ENCODE data around the gene AARS1.
"Not testable (repeated sequence)": the region's sequence is repeated elsewhere in the genome, so short reads cannot be mapped to it uniquely, and the experiment has no call there.

The AARS1 gene

GRCh38 chr16:70224645-70225044, 64.7 kb downstream of the AARS1 start:
- DNase-seq (ENCODE audit: low read depth in 2 of 2), result not testable (repeated sequence)

GRCh38 chr16:70223971-70224513, 65.3 kb downstream of the AARS1 start:
- DNase-seq (ENCODE audit: low read depth in 2 of 2), result not testable (repeated sequence)

GRCh38 chr16:70223216-70223615, 66.1 kb downstream of the AARS1 start:
- not testable (repeated sequence) for DNase-seq (ENCODE audit: low read depth in 2 of 2)

GRCh38 chr16:70222574-70222973, 66.7 kb downstream of the AARS1 start:
- DNase-seq (ENCODE audit: low read depth in 2 of 2), result not testable (repeated sequence)

GRCh38 chr16:70218586-70218985, 70.7 kb downstream of the AARS1 start:
- DNase-seq (ENCODE audit: low read depth in 2 of 2), result not testable (repeated sequence)

- not testable (repeated sequence) for DNase-seq (ENCODE audit: low read depth in 2 of 2)
These were observed 82.9 kb downstream of the AARS1 start for GRCh38 chr16:70206382-70206781.

- not testable (repeated sequence) for DNase-seq (ENCODE audit: low read depth in 2 of 2)
These were observed 84.5 kb downstream of the AARS1 start for GRCh38 chr16:70204668-70205405.

GRCh38 chr16:70204010-70204409, 85.3 kb downstream of the AARS1 start:
- DNase-seq (ENCODE audit: low read depth in 2 of 2), result not testable (repeated sequence)

- DNase-seq (ENCODE audit: low read depth in 2 of 2), result not testable (repeated sequence)
These were observed 85.8 kb downstream of the AARS1 start for GRCh38 chr16:70203508-70203907.
